Measurements from ENCODE around the gene MPZL3. TPM values are rescaled to one million over a fixed set of nuclear protein-coding genes. Genes with fewer than 3 reads are reported as not detected.

Gene MPZL3
- total RNA-seq, 1 experiment from 2014 or later, result 0.42 TPM

- no peaks in the 10 kb centered on the region for H3K27me3 ChIP-seq (ENCODE audit: control insufficient read depth, insufficient read depth, low read length)
- DNase-seq, result no peak
- H3K4me3 ChIP-seq (ENCODE audit: insufficient read depth, low read depth, low read length), result no peak overlapping the region
- no peaks in the 10 kb centered on the region for H3K36me3 ChIP-seq (replicated peaks; ENCODE audit: control insufficient read depth, insufficient read depth, low read length)
Observed at GRCh38 chr11:118247041-118247440, 5.1 kb downstream of the MPZL3 start.

GRCh38 chr11:118245936-118246562 is 6.1 kb downstream of the MPZL3 start:
- Histone ChIP-seq H3K27me3 (ENCODE audit: control insufficient read depth, insufficient read depth, low read length) (no peaks in the 10 kb centered on the region), H3K4me3 (ENCODE audit: insufficient read depth, low read depth, low read length) (no peak overlapping the region), H3K36me3 (replicated peaks; ENCODE audit: control insufficient read depth, insufficient read depth, low read length) (no peaks in the 10 kb centered on the region)
- no peak for DNase-seq

DNA sequence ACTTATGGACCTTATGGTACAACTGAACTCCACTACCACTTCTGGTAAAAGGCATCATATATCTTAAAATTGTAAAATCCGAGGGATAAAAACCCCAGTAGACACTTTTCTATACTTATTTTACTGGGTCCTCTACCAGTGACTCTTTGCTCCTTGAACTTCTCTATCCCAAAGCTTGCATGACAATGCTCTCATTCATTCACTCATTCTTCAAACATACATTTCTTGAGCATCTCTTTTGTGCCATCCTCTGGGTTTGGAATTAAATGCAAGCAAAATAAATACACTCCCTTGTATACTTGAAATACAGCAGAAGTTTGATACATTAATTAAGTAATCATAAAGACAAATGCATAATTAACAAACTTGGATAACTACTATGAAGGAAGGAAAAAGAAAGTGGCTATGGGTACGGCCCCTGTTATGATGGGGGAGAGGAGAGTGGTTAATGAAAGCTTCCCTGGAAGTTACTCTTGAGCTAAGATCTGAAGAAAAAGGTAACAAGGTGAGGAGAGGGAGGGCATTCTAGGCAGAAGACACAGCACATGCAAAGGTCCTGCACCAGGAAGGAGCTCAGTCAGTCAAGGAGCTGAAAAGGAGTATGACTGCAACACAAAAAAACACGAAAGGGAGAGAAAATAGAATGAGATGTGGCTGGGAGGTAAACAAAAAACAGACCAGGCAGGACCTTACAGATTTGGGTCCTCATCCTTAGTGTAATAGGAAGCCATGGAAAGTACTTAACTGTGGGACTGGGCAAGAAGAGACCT is 8.0 kb downstream of the MPZL3 start:
- Histone ChIP-seq H3K4me3 (ENCODE audit: insufficient read depth, low read depth, low read length) (no peak overlapping the region), H3K27me3 (ENCODE audit: control insufficient read depth, insufficient read depth, low read length) (no peaks in the 10 kb centered on the region), H3K36me3 (replicated peaks; ENCODE audit: control insufficient read depth, insufficient read depth, low read length) (no peaks in the 10 kb centered on the region)
- no peak for DNase-seq

DNA sequence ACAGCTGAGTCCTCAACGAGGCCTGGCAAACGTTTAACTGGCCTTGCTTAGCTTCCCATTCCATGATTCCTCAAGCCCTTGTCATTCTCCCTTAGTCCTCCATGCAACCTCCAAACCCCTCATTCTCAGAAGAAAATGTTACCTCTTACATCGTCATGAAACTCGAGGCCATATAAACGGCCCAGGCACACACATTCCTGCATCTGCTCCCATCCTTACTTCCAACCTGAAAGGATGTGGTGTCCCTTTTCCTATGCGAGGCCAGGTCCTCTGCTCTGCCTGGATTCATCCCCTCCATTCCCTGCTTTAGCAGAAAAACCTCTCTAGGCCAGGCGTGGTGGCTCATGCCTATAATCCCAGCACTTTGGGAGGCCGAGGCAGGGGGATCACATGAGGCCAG is 9.0 kb downstream of the MPZL3 start:
- no peaks in the 10 kb centered on the region for H3K36me3 ChIP-seq (replicated peaks; ENCODE audit: control insufficient read depth, insufficient read depth, low read length)
- H3K4me3 ChIP-seq (ENCODE audit: insufficient read depth, low read depth, low read length), result no peak overlapping the region
- H3K27me3 ChIP-seq (ENCODE audit: control insufficient read depth, insufficient read depth, low read length), result no peaks in the 10 kb centered on the region
- no peak for DNase-seq

- Histone ChIP-seq H3K4me3 (ENCODE audit: insufficient read depth, low read depth, low read length) (no peak overlapping the region), H3K27me3 (ENCODE audit: control insufficient read depth, insufficient read depth, low read length) (no peaks in the 10 kb centered on the region), H3K36me3 (replicated peaks; ENCODE audit: control insufficient read depth, insufficient read depth, low read length) (no peaks in the 10 kb centered on the region)
- no peak for DNase-seq
Observed at GRCh38 chr11:118241764-118242098, 10.4 kb downstream of the MPZL3 start.

DNA sequence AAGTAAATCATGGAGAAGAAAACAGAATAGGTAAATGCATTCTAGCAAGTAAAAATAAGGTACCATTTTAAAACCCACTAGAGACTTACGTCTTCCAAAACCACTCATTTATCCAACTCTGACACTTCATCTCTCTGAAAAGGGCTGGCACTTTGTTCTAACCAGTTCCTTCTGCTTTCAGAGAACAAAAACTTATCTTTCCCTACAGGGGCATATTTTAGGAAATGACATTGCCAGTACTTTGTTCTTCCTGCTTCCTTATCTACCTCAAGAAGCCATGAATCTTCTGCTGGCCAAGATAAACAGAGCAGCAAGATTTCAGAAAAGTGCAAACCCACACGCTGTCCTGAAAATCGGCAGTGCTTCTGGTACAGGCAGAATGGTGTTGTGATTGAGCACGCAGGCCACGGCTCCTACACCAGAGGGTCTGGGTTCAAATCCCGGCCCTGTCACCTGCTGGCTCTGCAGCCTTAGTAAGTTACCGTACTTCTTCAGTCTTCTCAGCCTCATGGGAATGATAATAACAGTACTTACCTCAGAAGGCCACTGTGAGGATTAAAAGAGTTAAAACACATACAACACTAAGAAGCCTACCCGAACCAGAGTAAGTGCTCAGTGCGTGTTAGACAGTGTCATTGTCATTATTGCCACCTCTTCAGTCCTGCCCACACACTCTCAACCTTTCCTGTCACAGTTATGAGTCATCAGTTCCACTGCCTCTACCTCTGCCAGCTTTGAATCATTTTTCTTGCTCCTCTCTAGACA is 11.0 kb downstream of the MPZL3 start:
- Histone ChIP-seq H3K27me3 (ENCODE audit: control insufficient read depth, insufficient read depth, low read length) (no peaks in the 10 kb centered on the region), H3K4me3 (ENCODE audit: insufficient read depth, low read depth, low read length) (no peak overlapping the region), H3K36me3 (replicated peaks; ENCODE audit: control insufficient read depth, insufficient read depth, low read length) (no peaks in the 10 kb centered on the region)
- no peak for DNase-seq

DNA sequence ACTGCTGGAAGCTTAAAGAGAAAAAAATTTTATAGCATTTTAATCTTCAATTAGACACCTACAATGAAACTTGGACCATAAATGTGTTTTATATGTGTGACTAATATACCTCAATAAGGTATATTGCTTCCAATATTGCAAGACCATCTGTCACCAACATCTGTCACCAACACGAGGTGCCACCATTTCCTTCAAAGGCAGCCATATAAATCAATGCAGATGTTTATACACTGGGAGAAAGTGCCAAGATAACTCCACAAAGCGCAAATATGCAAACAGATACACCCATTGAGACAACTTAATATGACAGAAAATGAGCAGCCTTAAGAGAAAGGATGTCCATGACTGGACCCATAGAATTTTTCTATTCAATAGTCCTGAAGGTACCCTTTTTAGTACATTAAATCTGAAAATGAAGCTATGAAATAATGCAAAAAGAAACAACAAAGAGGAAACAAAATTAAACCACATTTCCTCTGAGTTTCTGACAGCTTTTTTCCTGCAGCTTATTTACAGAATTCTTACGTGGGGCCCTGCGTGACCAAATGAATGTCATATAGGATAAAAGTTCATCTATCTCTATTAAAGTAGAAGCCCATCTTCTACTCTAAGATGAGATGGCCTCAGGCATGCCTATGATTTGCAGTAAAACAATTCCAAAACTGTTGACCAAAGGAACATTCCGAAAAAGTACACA is 12.5 kb downstream of the MPZL3 start:
- no peak overlapping the region for H3K4me3 ChIP-seq (ENCODE audit: insufficient read depth, low read depth, low read length)
- H3K27me3 ChIP-seq (ENCODE audit: control insufficient read depth, insufficient read depth, low read length), result no peaks in the 10 kb centered on the region
- DNase-seq, result no peak
- H3K36me3 ChIP-seq (replicated peaks; ENCODE audit: control insufficient read depth, insufficient read depth, low read length), result no peaks in the 10 kb centered on the region

DNA sequence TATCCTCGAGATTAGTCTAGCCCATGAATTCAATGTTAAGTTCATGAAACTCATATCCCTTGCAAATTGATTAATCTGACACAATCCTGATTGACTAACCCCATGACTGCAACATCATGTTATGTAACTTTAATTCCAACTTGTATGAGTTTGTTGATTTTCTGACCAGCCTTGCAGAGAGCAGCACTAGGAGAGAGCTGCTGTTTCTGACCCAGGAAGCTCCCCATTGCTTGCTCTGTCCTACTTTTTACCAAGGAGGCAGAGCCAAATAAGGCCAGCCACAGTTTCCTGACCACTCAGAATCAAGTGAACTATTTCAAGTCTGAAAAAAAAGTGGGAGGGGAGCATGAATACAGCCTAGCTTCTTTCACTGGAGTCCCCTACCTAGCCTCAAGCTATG is 13.2 kb downstream of the MPZL3 start:
- Histone ChIP-seq H3K27me3 (ENCODE audit: control insufficient read depth, insufficient read depth, low read length) (no peaks in the 10 kb centered on the region), H3K36me3 (replicated peaks; ENCODE audit: control insufficient read depth, insufficient read depth, low read length) (no peaks in the 10 kb centered on the region), H3K4me3 (ENCODE audit: insufficient read depth, low read depth, low read length) (no peak overlapping the region)
- DNase-seq, result no peak

- Histone ChIP-seq H3K4me3 (ENCODE audit: insufficient read depth, low read depth, low read length) (no peak overlapping the region), H3K27me3 (ENCODE audit: control insufficient read depth, insufficient read depth, low read length) (no peaks in the 10 kb centered on the region; the same call in 1 of the 2 replicates), H3K36me3 (replicated peaks; ENCODE audit: control insufficient read depth, insufficient read depth, low read length) (no peaks in the 10 kb centered on the region)
- DNase-seq, result no peak
Observed at GRCh38 chr11:118238421-118238820, 13.7 kb downstream of the MPZL3 start.

DNA sequence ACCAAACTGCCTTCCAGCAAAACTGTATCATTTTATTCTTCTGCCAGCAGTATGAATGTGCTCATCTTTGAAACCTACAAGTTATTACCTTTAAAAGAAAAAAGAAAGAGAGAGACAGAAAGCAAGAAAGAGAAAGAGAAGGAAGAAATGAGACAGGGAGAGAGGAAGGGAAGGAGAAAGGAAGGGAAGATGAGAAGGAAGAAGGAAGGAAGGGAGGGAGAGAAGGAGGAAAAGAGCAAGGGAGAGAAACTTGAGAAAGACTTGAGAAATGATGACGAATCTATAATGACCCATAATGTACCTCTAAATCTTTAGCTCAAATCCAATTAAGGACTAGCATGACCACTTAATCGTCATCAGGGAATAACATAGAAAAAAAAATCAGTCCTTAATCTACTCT is 16.0 kb downstream of the MPZL3 start:
- Histone ChIP-seq H3K4me3 (ENCODE audit: insufficient read depth, low read depth, low read length) (no peak overlapping the region), H3K36me3 (replicated peaks; ENCODE audit: control insufficient read depth, insufficient read depth, low read length) (no peaks in the 10 kb centered on the region), H3K27me3 (ENCODE audit: control insufficient read depth, insufficient read depth, low read length) (no peaks in the 10 kb centered on the region; the same call in 1 of the 2 replicates)
- no peak for DNase-seq

GRCh38 chr11:118234833-118235232 is 17.3 kb downstream of the MPZL3 start:
- Histone ChIP-seq H3K36me3 (replicated peaks; ENCODE audit: control insufficient read depth, insufficient read depth, low read length) (no peaks in the 10 kb centered on the region), H3K4me3 (ENCODE audit: insufficient read depth, low read depth, low read length) (no peak overlapping the region)
- DNase-seq, result no peak

GRCh38 chr11:118233850-118234249 is 18.3 kb downstream of the MPZL3 start:
- Histone ChIP-seq H3K27me3 (ENCODE audit: control insufficient read depth, insufficient read depth, low read length) (no peaks in the 10 kb centered on the region; the same call in 1 of the 2 replicates), H3K4me3 (ENCODE audit: insufficient read depth, low read depth, low read length) (no peak overlapping the region), H3K36me3 (replicated peaks; ENCODE audit: control insufficient read depth, insufficient read depth, low read length) (no peaks in the 10 kb centered on the region)
- no peak for DNase-seq

More at GRCh38 chr11:118234833-118235232, 17.3 kb downstream of the MPZL3 start:
- H3K27me3 ChIP-seq (ENCODE audit: control insufficient read depth, insufficient read depth, low read length), result no peaks in the 10 kb centered on the region; the same call in 1 of the 2 replicates

DNA sequence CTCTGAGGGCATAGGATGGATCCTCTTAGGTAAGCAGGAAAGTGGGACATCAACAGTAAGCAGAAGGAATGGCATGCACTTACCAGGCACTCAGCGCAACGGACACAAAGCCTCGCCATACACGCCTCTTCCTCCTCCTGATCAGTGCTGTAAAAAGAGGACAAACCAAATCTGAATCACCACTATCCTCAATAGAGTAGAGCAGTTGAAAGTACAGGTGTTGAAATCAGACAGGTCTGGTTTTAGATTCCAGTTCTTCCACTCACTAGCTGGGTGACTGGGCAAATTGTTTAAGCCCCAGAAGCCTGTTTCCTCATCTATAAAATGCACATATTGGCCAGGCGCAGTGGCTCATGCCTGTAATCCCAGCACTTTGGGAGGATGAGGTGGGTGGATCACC is 18.8 kb downstream of the MPZL3 start:
- Histone ChIP-seq H3K36me3 (replicated peaks; ENCODE audit: control insufficient read depth, insufficient read depth, low read length) (no peaks in the 10 kb centered on the region), H3K4me3 (ENCODE audit: insufficient read depth, low read depth, low read length) (no peak overlapping the region), H3K27me3 (ENCODE audit: control insufficient read depth, insufficient read depth, low read length) (no peaks in the 10 kb centered on the region; the same call in 1 of the 2 replicates)
- DNase-seq, result no peak

DNA sequence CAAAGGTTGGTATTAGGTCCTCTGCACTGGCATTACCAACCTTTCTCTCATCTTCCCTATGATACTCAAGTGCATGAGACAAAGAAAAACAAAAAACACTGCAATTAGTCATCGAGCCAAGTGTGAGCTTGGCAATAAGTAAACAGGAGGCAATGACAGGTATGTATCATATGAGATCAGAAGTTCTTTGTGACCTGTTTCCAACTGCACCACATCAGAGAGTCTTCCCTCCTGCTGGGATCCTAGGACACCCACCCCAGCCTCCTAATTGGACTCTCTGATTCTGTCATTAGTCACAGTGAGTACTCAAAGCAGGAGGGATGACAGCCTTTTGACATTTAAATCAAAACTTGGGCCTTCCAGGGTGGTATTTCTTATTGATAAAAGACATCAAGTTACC is 19.5 kb downstream of the MPZL3 start:
- Histone ChIP-seq H3K36me3 (replicated peaks; ENCODE audit: control insufficient read depth, insufficient read depth, low read length) (no peaks in the 10 kb centered on the region), H3K27me3 (ENCODE audit: control insufficient read depth, insufficient read depth, low read length) (no peaks in the 10 kb centered on the region; the same call in 1 of the 2 replicates), H3K4me3 (ENCODE audit: insufficient read depth, low read depth, low read length) (no peak overlapping the region)
- no peak for DNase-seq
